ENCODE results near the gene ATP6AP2. TPM values are rescaled to one million over a fixed set of nuclear protein-coding genes. Genes with fewer than 3 reads are reported as not detected.
"Not testable (repeated sequence)": the region's sequence is repeated elsewhere in the genome, so short reads cannot be mapped to it uniquely, and the experiment has no call there.

ATP6AP2 gene
- total RNA-seq, 1 experiment from 2014 or later = 67.5 TPM

DNA sequence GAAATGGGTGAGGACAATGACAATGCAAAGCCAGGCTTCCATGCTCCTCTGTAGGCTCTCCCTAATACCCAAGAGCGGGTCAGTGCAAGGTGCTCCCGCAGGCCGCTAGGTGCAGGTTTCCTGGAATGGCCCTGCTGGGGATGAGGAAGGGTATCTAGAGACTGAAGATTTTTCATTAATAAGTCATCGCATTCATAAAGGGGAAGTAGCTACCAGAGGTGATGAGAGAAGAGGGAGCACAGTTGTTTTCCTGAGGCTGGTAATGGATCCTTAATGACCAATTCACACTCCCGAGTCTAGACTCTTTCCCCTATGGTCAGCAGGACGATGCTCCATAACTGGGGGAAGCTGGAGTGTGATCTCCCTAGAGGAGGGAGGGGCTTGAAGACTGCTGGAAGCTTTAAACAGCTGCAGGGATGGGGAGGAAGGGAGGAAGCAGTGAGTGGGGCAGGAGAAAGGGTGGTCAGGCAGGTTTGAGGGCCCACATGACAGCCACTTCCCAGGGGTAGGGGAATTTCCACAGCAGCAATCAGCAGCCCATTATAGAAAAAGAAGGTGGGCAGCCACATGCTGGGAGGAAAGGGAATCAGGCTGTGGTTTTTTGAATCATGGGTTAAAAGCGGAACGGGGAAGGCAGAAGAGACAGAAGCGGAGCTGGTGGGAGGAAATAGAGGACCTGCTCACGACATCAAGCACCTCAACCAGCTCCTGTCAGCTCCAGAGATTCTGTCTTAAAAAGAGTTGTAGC, 10.2 kb upstream of the ATP6AP2 start:
- H3K4me3 Mint-ChIP-seq = no peak overlapping the region
- H3K23ac ChIP-seq (ENCODE audit: insufficient read length, low read depth, low read length) = no peak overlapping the region
- TF ChIP-seq, protein P1, sequence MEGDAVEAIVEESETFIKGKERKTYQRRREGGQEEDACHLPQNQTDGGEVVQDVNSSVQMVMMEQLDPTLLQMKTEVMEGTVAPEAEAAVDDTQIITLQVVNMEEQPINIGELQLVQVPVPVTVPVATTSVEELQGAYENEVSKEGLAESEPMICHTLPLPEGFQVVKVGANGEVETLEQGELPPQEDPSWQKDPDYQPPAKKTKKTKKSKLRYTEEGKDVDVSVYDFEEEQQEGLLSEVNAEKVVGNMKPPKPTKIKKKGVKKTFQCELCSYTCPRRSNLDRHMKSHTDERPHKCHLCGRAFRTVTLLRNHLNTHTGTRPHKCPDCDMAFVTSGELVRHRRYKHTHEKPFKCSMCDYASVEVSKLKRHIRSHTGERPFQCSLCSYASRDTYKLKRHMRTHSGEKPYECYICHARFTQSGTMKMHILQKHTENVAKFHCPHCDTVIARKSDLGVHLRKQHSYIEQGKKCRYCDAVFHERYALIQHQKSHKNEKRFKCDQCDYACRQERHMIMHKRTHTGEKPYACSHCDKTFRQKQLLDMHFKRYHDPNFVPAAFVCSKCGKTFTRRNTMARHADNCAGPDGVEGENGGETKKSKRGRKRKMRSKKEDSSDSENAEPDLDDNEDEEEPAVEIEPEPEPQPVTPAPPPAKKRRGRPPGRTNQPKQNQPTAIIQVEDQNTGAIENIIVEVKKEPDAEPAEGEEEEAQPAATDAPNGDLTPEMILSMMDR (conservative IDR thresholded peaks at IDR 0.05) = no peak
- no peak overlapping the region for H2AFZ ChIP-seq (ENCODE audit: low read length)
- H3K27me3 Mint-ChIP-seq (ENCODE audit: low read depth) = peaks cover 2% of the 10 kb centered on the region; the same call in 1 of the 2 replicates
- H3K4me2 ChIP-seq (ENCODE audit: insufficient read depth, insufficient read length, low read length) = no peak overlapping the region
- peaks cover 0 to 7% (median 4%) of the 10 kb centered on the region in 3 experiments; a peak in 5 of 7 replicates for H3K36me3 Mint-ChIP-seq (ENCODE audit: insufficient read depth in 1 of 3, low read depth in 3 of 3)
- H3K18ac ChIP-seq (ENCODE audit: insufficient read length, low read depth, low read length) = no peak overlapping the region
- H3K56ac ChIP-seq (ENCODE audit: insufficient read length, low read depth, low read length) = no peak overlapping the region
- no peak overlapping the region for H2BK120ac ChIP-seq (ENCODE audit: low read depth, low read length, poor library complexity, severe bottlenecking)
- no peaks in the 10 kb centered on the region for H3K4me1 ChIP-seq (ENCODE audit: insufficient read depth, low read length)
- H2BK5ac ChIP-seq (ENCODE audit: insufficient read length, low read length) = no peak overlapping the region
- H3K79me1 ChIP-seq (ENCODE audit: insufficient read depth, low read depth, low read length, poor library complexity, severe bottlenecking) = no peaks in the 10 kb centered on the region
- no peak overlapping the region for H2BK15ac ChIP-seq (ENCODE audit: low read depth, low read length)
- H3K27me3 ChIP-seq (ENCODE audit: insufficient read depth, low read length) = no peaks in the 10 kb centered on the region
- H2BK12ac ChIP-seq (ENCODE audit: insufficient read length, low read depth, low read length) = no peak overlapping the region
- no peak overlapping the region for H3K9ac ChIP-seq (ENCODE audit: extremely low read depth, insufficient read length, low read length)
- no peak overlapping the region for H3T11ph ChIP-seq (ENCODE audit: low read length)
- no CpG with 5 or more reads among the region's 10 CpGs for WGBS (ENCODE audit: extremely low coverage, insufficient read length, low lambda C conversion rate)
- H3K27ac ChIP-seq (ENCODE audit: insufficient read length, low read depth, low read length) = no peak overlapping the region
- no peak overlapping the region for H4K91ac ChIP-seq (ENCODE audit: insufficient read length, low read depth, low read length)
- H4K8ac ChIP-seq (replicated peaks; ENCODE audit: insufficient read length, low read depth, low read length) = no peak overlapping the region
- no peak overlapping the region for H4K5ac ChIP-seq (ENCODE audit: insufficient read length, low read depth, low read length)
- H3K9me3 ChIP-seq (ENCODE audit: control insufficient read depth, low read depth, low read length) = no peaks in the 10 kb centered on the region
- no peaks in the 10 kb centered on the region for H3K23me2 ChIP-seq (ENCODE audit: insufficient read length, low read depth, low read length, poor library complexity, severe bottlenecking)
- no peaks in the 10 kb centered on the region for H3K79me2 ChIP-seq (ENCODE audit: insufficient read depth, low read length)
- no peak overlapping the region for H3K14ac ChIP-seq (ENCODE audit: insufficient read depth, low read length)
- H2AK5ac ChIP-seq (ENCODE audit: insufficient read length, low read length) = no peak overlapping the region
- H4K20me1 ChIP-seq (ENCODE audit: control insufficient read depth, insufficient read depth, insufficient read length) = no peaks in the 10 kb centered on the region
- no peak overlapping the region for H3K4ac ChIP-seq (ENCODE audit: low read depth, low read length)
- peaks cover 58 to 59% of the 10 kb centered on the region in 2 experiments for H3K9me3 Mint-ChIP-seq
- H3K27ac Mint-ChIP-seq = no peak overlapping the region
- peaks cover 10 to 14% of the 10 kb centered on the region in 2 experiments for H3K4me1 Mint-ChIP-seq
- DNase-seq = no peak
- H2BK20ac ChIP-seq (ENCODE audit: low read depth, low read length, poor library complexity, severe bottlenecking) = no peak overlapping the region

DNA sequence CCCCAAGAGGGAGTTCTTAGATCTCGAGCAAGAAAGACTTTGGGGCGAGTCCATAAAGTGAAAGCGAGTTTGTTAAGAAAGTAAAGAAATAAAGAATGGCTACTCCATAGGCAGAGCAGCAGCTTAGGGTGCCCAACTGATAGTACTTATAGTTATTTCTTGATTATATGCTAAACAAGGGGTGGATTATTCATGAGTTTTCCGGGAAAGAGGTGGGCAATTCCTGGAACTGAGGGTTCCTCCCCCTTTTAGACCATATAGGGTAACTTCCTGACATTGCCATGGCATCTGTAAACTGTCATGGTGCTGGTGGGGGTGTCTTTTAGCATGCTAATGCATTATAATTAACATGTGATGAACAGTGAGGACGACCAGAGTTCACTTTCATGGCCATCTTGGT, 9.6 kb upstream of the ATP6AP2 start:
- not testable (repeated sequence) for H3K9me3 ChIP-seq (ENCODE audit: control insufficient read depth, low read depth, low read length); H3K56ac ChIP-seq (ENCODE audit: insufficient read length, low read depth, low read length); H3K4ac ChIP-seq (ENCODE audit: low read depth, low read length); H3K27me3 Mint-ChIP-seq (ENCODE audit: low read depth); H4K91ac ChIP-seq (ENCODE audit: insufficient read length, low read depth, low read length); H3K4me2 ChIP-seq (ENCODE audit: insufficient read depth, insufficient read length, low read length); H2BK20ac ChIP-seq (ENCODE audit: low read depth, low read length, poor library complexity, severe bottlenecking); H3K9ac ChIP-seq (ENCODE audit: extremely low read depth, insufficient read length, low read length); H2BK12ac ChIP-seq (ENCODE audit: insufficient read length, low read depth, low read length); H3K23ac ChIP-seq (ENCODE audit: insufficient read length, low read depth, low read length); H3K23me2 ChIP-seq (ENCODE audit: insufficient read length, low read depth, low read length, poor library complexity, severe bottlenecking); H3K14ac ChIP-seq (ENCODE audit: insufficient read depth, low read length); H3K79me2 ChIP-seq (ENCODE audit: insufficient read depth, low read length); H3K18ac ChIP-seq (ENCODE audit: insufficient read length, low read depth, low read length); H4K8ac ChIP-seq (replicated peaks; ENCODE audit: insufficient read length, low read depth, low read length); H2AFZ ChIP-seq (ENCODE audit: low read length); H2BK120ac ChIP-seq (ENCODE audit: low read depth, low read length, poor library complexity, severe bottlenecking); H4K20me1 ChIP-seq (ENCODE audit: control insufficient read depth, insufficient read depth, insufficient read length); H3T11ph ChIP-seq (ENCODE audit: low read length); H2BK15ac ChIP-seq (ENCODE audit: low read depth, low read length); H2BK5ac ChIP-seq (ENCODE audit: insufficient read length, low read length); DNase-seq; H3K79me1 ChIP-seq (ENCODE audit: insufficient read depth, low read depth, low read length, poor library complexity, severe bottlenecking); H3K27ac Mint-ChIP-seq; H4K5ac ChIP-seq (ENCODE audit: insufficient read length, low read depth, low read length); H3K4me1 ChIP-seq (ENCODE audit: insufficient read depth, low read length); H3K36me3 Mint-ChIP-seq (ENCODE audit: insufficient read depth in 1 of 3, low read depth in 3 of 3); H3K4me3 Mint-ChIP-seq; H2AK5ac ChIP-seq (ENCODE audit: insufficient read length, low read length); H3K27me3 ChIP-seq (ENCODE audit: insufficient read depth, low read length); H3K27ac ChIP-seq (ENCODE audit: insufficient read length, low read depth, low read length)
- peaks cover 53 to 56% of the 10 kb centered on the region in 2 experiments for H3K9me3 Mint-ChIP-seq
- no CpG with 5 or more reads among the region's 5 CpGs for WGBS (ENCODE audit: extremely low coverage, insufficient read length, low lambda C conversion rate)
- peaks cover 10 to 14% of the 10 kb centered on the region in 2 experiments for H3K4me1 Mint-ChIP-seq
